ENCODE results near the gene ARHGAP36.
A peak's percentile ranks its signal among the peaks of the same experiment; 100 is the strongest.

Gene ARHGAP36

DNA sequence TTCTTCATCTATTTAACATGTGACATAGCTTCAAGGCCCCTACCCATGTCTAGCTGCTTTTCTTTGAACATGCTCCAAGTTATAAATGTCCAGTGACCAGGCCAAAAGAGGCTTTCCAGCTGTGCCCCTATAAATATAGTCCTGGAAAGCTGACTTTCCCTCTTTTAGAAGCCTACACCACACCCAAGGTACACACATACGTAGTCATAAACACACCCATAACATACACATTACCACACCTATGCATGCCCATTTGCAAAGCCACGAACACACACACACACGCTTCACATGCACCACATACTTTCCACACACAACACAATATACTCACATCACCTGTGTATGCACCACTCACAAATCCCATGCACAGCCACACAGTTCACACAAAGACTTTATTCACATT is 2.0 kb downstream of the ARHGAP36 start:
- Mint-ChIP-seq H3K27me3 (peaks cover 24% of the 10 kb centered on the region), H3K4me1 (no peaks in the 10 kb centered on the region), H3K4me3 (no peak overlapping the region), H3K9me3 (no peaks in the 10 kb centered on the region), H3K27ac (no peak overlapping the region), H3K36me3 (ENCODE audit: low read depth) (no peaks in the 10 kb centered on the region)
- ATAC-seq (no peak), DNase-seq (no peak)

DNA sequence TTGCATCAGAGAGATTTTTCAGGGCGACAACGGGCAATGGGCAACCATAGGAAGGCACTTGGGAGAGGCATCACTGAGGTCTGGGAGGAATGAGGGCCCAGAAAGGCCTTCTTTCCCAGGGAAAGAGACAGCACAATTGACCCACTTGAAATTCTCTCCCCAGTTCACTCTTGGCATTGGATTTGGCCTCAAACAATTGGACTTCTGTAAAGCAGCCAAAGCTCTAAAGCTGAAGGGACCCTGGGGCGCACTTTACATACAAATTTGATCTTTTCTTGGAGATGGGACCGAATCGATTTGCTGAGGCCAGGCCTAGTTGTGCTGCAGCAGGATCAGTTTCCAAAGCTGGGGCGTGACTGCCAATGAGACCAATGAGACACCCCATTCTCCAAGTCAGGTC is 3.2 kb downstream of the ARHGAP36 start:
- H3K27me3 Mint-ChIP-seq: peaks cover 27% of the 10 kb centered on the region
- H3K9me3 Mint-ChIP-seq: no peaks in the 10 kb centered on the region
- ATAC-seq: no peak
- H3K4me3 Mint-ChIP-seq: no peak overlapping the region
- H3K4me1 Mint-ChIP-seq: no peaks in the 10 kb centered on the region
- DNase-seq: no peak
- no peaks in the 10 kb centered on the region for H3K36me3 Mint-ChIP-seq (ENCODE audit: low read depth)
- H3K27ac Mint-ChIP-seq: no peak overlapping the region

DNA sequence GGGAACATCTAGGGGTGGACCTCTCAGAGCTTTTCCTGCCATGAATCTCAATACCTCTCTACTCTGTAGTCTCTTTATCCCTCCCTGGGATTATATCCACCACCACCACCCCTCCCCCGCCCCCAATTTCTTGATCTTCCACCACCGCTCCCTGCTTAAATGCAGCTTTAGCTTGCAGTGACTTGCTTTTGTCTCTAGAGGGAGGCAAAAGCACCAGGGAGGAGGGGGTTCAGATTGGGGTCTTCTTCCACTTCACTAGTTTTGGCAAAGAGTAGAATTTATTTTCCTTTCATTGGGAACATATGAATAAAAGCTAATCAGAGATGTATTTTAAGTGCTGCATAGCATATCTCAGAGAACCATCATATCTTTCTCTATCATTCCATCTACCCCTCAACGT is 5.5 kb downstream of the ARHGAP36 start:
- DNase-seq (no peak), ATAC-seq (no peak)
- Mint-ChIP-seq H3K36me3 (ENCODE audit: low read depth) (no peaks in the 10 kb centered on the region), H3K27me3 (peaks cover 30% of the 10 kb centered on the region), H3K4me3 (no peak overlapping the region), H3K27ac (no peak overlapping the region), H3K4me1 (no peaks in the 10 kb centered on the region), H3K9me3 (no peaks in the 10 kb centered on the region)

DNA sequence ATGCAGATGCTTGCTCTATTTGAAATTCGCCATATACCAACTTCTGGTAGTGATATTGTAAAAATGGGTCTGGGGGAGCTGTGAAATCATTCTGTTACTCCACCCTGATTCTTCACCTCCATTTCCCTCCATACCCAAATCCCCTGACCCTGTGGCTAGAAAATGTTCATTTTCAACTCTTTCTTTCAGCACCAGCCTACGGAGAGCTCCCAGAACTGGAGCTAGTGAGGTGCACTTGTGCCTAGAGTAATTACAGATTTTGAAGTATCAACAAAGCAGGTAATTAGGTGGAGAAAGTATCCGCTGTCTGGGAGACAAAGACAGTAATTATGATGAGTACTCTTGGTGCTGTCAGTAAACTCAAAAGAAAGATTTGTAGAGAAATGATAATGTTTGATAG is 8.1 kb downstream of the ARHGAP36 start:
- Mint-ChIP-seq H3K9me3 (no peaks in the 10 kb centered on the region), H3K4me1 (no peaks in the 10 kb centered on the region), H3K4me3 (no peak overlapping the region), H3K27me3 (peaks cover 27% of the 10 kb centered on the region), H3K36me3 (ENCODE audit: low read depth) (no peaks in the 10 kb centered on the region), H3K27ac (no peak overlapping the region)
- no peak for DNase-seq
- no peak for ATAC-seq

DNA sequence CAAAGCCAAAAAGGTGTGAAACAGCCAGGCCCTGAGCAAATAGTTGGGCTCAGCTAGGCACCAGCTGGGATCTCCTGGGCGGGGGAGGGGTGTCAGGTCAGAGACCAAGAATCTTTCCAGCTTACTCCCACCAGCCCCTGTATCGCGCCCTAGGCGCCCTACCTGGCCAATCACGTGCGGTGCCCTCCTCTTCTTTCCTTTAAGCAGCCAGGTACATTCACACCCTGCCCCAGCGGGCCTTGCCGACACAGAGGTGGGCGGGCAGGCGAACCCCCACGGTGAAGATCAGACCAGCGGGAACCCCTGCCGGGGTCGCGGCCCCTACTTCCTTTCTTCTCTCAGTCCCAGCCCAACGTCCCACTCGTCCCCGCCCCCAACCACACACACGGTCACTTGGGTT is 9.1 kb downstream of the ARHGAP36 start:
- DNase-seq (no peak), ATAC-seq (no peak)
- Mint-ChIP-seq H3K4me3 (no peak overlapping the region), H3K4me1 (no peaks in the 10 kb centered on the region), H3K27ac (no peak overlapping the region), H3K36me3 (ENCODE audit: low read depth) (no peaks in the 10 kb centered on the region), H3K9me3 (no peaks in the 10 kb centered on the region), H3K27me3 (peaks cover 34% of the 10 kb centered on the region)

DNA sequence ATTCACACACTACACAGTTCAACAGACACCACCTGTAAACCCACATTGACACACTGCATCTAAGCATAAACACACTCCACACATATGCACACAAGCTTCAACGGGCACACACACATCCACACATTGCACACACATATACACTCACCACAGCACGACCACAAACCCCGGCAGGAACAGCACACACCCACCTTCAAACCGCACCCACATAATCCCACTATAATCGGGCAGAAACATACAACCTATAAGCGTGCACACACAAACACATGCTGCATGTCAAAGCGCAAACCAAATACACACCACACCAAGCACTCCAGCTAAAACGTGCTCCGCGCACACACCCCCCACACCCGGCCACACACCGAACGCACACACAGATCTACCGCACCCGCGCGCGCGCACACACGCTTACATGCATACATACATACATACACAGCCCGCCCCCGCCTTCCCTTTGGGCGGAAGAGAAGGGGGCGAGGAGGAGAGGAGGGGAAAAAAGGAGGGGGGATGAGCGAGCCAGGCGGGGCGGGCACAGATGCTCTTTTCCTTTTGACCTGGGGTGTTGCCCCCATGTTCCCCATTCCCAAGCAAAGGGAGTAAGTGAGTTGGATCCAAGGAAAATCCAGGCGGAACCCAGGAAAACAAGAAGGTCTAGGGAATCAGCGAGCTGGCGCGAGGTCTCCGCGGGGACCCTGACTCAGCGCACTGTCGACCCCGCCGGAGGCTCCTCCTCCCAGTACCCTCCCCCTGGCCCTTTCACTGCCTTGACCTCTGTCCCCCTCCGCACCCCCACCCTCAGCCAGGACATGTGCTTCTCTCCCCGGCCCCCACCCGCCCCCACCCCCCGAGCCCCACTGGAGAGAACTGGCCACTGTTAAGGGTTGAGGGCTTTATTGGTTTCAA is 9.9 kb downstream of the ARHGAP36 start:
- Mint-ChIP-seq H3K4me1 (no peaks in the 10 kb centered on the region), H3K27me3 (peaks cover 37% of the 10 kb centered on the region), H3K9me3 (no peaks in the 10 kb centered on the region), H3K4me3 (no peak overlapping the region), H3K27ac (no peak overlapping the region), H3K36me3 (ENCODE audit: low read depth) (no peaks in the 10 kb centered on the region)
- DNase-seq (no peak), ATAC-seq (no peak)

DNA sequence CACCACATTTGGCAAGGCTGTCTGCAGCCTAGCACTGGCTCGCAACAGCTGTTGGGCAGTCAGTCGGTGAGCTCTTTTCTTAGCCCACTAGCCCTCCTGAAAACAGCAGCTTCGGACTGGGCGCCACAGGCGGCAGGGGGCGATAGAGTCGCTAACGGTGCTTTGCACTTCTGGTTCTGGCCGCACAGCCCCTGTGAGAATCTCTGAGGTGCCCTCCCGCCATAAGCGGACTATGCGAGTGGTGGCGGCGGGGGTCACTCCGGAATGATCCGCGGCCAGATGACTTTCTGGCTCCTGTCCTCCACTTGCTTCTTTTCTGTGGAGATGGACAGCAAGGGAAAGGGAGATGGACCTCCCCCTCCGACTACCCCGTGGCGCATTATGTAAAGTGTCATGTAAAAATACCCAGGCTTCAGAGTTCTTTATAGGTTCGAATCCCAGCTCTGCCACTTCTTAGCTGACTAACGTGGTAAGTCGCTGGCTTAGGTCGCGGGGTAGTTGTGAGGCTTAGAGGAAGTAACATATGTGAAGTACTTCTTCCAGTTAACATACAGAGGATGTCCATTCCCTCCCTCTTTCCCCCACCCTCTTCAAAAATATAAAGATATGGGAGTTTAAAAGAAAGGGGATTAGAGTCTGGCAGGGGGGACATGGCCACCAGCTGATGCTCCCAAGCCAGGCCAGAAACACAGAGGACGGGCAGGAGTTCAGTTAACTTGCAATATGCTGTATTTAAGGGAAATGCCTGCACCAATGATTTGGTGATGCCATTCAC is 11.0 kb downstream of the ARHGAP36 start:
- no peaks in the 10 kb centered on the region for H3K4me1 Mint-ChIP-seq
- no peak overlapping the region for H3K4me3 Mint-ChIP-seq
- H3K9me3 Mint-ChIP-seq: no peaks in the 10 kb centered on the region
- H3K36me3 Mint-ChIP-seq (ENCODE audit: low read depth): no peaks in the 10 kb centered on the region
- H3K27ac Mint-ChIP-seq: no peak overlapping the region
- H3K27me3 Mint-ChIP-seq: peaks cover 38% of the 10 kb centered on the region
- DNase-seq (peak; percentile 21), ATAC-seq (no peak)

DNA sequence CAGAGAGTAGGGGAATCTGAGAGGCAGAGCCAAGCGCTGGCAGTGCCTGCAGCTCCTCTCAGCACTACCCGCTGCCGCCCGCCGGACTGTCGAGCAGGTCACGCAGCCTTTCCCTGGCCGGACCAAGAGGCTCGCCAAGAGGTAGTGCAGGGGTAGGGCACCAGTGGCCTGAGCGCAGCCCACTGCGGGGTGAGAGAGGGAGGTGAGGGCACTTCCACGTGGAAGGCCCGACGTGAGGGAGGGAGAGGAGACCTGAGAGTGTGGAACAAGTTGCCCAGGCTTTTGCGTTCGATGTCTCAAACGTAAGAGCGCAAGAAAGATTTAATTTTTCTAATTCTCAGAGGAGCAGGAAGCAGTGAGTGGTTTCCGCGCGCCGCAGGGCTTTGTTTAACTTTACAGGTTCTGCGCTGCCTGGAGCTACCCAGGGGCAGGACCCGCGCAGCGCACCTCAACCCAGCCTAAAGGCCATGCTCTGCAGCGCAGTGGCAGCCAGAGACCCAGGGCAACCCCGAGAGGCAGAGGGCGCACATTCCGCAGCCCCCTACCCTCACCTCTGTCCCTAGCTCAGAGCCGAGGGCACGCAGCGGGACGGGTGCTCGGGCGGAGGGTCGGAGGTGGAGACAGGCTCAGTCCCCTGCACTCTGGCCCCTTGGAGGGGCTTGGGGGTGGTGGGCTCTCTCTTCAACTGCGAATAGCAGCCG is 14.9 kb downstream of the ARHGAP36 start:
- Mint-ChIP-seq H3K36me3 (ENCODE audit: low read depth) (no peaks in the 10 kb centered on the region), H3K27ac (no peak overlapping the region), H3K9me3 (no peaks in the 10 kb centered on the region), H3K27me3 (peaks cover 26% of the 10 kb centered on the region), H3K4me1 (no peaks in the 10 kb centered on the region), H3K4me3 (no peak overlapping the region)
- DNase-seq (no peak), ATAC-seq (no peak)

DNA sequence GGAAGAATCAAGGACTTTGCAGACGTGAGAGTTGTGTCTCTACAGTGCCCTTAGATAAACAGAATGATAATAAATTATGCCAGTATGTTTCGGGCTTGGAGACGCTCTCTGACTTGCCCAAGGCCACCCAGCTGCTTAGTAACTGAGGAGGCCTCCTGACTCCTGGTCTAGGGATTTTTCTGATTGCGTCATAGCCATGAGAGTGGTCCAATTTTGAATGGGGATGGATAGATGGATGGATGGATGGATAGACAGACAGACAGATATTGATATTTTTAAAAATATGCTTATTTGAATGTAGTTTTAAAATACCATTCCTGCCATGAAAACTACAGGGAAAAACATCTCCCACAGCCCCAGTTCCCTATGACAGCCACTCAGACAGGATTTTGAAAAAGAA is 15.5 kb downstream of the ARHGAP36 start:
- ATAC-seq: no peak
- H3K27me3 Mint-ChIP-seq: peaks cover 26% of the 10 kb centered on the region

DNA sequence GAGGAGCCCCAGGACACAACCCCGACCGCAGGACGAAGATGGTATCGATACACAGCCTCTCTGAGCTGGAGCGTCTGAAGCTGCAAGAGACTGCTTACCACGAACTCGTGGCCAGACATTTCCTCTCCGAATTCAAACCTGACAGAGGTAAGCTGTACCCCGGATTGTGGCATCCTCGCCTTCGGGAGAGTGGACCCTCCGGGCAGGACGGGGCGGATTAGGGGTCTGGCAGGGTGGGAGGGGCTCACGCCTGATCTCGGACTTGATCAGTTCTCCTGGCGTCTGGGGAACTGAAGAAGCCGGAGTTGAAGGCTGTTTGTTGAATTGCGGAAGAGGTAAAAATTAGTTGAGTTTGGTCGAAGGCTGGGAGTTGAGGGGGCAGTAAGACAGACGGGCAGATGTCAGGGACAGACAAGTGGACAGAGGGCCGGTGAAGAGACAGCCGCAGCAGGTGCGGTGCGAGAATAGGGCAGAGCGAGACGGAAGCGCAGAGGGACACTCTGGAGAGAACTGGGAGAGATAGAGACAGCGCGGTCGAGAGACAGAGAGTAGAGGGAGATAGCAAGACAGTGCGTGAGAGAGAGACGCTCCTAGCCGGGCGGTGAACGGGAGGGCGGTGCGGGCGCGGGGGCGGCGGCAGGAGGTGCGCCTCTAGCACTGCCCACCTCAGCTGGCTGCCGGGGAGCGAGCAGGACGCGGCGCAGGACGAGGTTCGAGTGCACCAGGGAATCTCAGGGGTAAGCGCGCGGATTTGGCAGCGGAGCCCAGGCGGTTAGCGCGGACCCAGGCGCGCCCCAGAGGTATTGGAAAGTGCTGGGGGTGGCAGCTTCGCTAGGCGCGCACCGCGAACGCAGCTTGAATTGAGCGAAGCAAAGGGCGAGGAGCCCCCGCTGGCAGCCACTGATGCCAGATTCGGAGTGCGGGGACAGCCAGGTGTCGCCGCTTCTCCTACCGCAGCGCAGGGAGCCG is 23.9 kb downstream of the ARHGAP36 start:
- H3K27me3 Mint-ChIP-seq: peaks cover 34% of the 10 kb centered on the region
- no peak overlapping the region for H3K4me3 Mint-ChIP-seq
- H3K36me3 Mint-ChIP-seq (ENCODE audit: low read depth): no peaks in the 10 kb centered on the region
- no peaks in the 10 kb centered on the region for H3K9me3 Mint-ChIP-seq
- no peak overlapping the region for H3K27ac Mint-ChIP-seq
- no peak for ATAC-seq
- DNase-seq: no peak
- H3K4me1 Mint-ChIP-seq: no peaks in the 10 kb centered on the region

More for the DNA sequence above, 15.5 kb downstream of the ARHGAP36 start:
- H3K27ac Mint-ChIP-seq: no peak overlapping the region
- no peak for DNase-seq
- H3K36me3 Mint-ChIP-seq (ENCODE audit: low read depth): no peaks in the 10 kb centered on the region
- no peak overlapping the region for H3K4me3 Mint-ChIP-seq
- H3K9me3 Mint-ChIP-seq: no peaks in the 10 kb centered on the region
- H3K4me1 Mint-ChIP-seq: no peaks in the 10 kb centered on the region

DNA sequence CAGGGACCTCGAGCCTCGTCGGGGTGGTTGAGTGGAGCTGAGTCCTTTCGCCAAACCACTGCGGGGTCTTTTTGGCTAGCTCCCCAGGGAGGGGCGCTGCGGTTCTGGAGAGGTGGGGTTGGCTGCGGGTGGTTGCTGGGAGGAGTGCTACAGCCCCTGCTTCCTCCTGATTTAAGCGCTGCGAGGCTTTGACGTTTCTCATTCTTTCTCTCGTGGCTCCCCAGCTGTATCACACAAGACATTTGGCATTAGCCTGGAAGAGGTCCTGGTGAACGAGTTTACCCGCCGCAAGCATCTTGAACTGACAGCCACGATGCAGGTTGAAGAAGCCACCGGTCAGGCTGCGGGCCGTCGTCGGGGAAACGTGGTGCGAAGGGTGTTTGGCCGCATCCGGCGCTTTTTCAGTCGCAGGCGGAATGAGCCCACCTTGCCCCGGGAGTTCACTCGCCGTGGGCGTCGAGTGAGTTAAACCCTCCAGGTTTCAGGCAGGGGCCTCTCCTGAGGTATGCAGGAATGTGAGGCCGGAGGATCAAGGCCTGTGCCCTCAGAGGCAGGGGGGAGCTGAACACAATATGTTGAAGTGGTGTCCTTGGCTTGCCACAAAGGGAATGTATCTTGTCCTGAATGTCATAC is 25.5 kb downstream of the ARHGAP36 start:
- ATAC-seq (no peak), DNase-seq (no peak)
- Mint-ChIP-seq H3K9me3 (no peaks in the 10 kb centered on the region), H3K27ac (no peak overlapping the region), H3K4me1 (no peaks in the 10 kb centered on the region), H3K36me3 (ENCODE audit: low read depth) (no peaks in the 10 kb centered on the region), H3K4me3 (no peak overlapping the region), H3K27me3 (peaks cover 34% of the 10 kb centered on the region)

DNA sequence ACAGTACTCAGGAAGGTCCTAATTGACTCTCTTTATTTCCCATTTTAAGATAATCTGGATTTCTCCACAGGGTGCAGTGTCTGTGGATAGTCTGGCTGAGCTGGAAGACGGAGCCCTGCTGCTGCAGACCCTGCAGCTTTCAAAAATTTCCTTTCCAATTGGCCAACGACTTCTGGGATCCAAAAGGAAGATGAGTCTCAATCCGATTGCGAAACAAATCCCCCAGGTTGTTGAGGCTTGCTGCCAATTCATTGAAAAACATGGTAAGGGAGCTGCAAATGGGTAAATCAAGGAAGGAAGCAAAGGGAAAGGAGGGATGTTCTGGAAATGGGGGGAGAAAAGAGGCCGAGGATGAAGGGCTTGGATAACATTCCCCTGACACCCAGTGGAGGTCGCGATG is 26.0 kb downstream of the ARHGAP36 start:
- H3K36me3 Mint-ChIP-seq (ENCODE audit: low read depth): no peaks in the 10 kb centered on the region
- H3K27ac Mint-ChIP-seq: no peak overlapping the region
- H3K27me3 Mint-ChIP-seq: peaks cover 34% of the 10 kb centered on the region
- no peaks in the 10 kb centered on the region for H3K4me1 Mint-ChIP-seq
- H3K9me3 Mint-ChIP-seq: no peaks in the 10 kb centered on the region
- DNase-seq (no peak), ATAC-seq (no peak)
- H3K4me3 Mint-ChIP-seq: no peak overlapping the region

DNA sequence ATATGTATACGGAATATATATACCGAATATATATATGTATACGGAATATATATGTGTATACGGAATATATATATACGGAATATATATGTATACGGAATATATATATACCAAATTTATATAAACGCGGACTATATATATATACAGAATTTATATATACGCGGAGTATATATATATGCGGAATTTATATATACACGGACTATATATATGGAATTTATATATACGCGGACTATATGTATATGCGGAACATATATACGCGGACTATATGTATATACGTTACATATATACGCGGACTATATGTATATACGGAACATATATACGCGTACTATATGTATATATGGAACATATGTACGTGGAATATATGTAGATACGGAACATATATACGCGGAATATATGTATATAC is 78.6 kb downstream of the ARHGAP36 start:
- H3K27ac Mint-ChIP-seq: no peak overlapping the region

More for the DNA sequence above, 78.6 kb downstream of the ARHGAP36 start:
- no peaks in the 10 kb centered on the region for H3K4me1 Mint-ChIP-seq
- H3K9me3 Mint-ChIP-seq: no peaks in the 10 kb centered on the region
- DNase-seq: no peak
- no peaks in the 10 kb centered on the region for H3K27me3 Mint-ChIP-seq
- no peaks in the 10 kb centered on the region for H3K36me3 Mint-ChIP-seq (ENCODE audit: low read depth)
- H3K4me3 Mint-ChIP-seq: no peak overlapping the region
- no peak for ATAC-seq

Measured in activated naive CD8-positive, alpha-beta T cell treated with anti-CD3 and anti-CD28 coated beads, Interleukin-2, amount 50 U/mL, for 24 hours (primary cell).